Stimulated activated CD4-positive, alpha-beta T cell treated with anti-CD3 and anti-CD28 coated beads, Interleukin-4, amount 100 ng/mL, for 24 hours (primary cell): ENCODE measurements around the gene COL23A1.
"Not testable (repeated sequence)": the region's sequence is repeated elsewhere in the genome, so short reads cannot be mapped to it uniquely, and the experiment has no call there.

Experiments used
- DNase-seq: peaks from one replicate; pipeline ENCODE4 v3.0.0-alpha.2; 2020

COL23A1 gene

DNA sequence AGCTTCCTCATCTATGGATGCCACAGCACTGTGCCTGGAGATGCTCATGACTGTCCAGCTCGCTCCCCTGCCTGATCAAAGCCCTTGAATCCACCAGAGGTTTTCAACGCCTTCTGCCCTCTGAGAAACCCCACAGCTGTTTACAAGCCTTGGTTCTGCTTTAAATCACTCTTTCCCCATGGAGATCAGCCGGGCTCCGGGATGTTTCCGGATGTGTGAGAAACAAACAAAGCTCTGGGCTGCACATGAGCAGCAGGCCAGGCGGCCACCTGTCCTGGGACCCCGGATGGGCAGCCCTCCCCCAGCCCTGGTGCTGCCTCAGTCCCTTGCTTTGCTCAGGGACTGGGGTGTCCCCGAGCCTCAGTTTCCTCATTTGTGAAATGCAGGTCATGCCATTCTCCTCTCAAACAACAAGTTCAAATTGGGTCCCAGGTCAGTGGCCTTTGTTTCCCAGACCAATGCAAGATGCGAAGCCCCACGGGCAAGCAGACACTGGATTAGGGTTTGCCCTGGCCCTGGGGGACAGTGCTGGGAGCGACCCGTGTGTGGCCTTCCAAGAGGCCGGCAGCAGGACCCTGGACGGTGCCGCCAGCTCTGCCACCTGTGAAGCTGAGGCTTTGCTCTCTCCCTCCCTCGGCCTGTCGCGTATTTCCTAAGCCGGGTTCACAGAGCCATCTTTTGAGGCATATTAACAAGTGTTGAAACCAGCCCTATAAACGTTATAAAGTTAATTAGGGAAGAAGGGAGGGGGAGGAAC is 315.2 kb downstream of the COL23A1 start:
- no peak for DNase-seq

DNA sequence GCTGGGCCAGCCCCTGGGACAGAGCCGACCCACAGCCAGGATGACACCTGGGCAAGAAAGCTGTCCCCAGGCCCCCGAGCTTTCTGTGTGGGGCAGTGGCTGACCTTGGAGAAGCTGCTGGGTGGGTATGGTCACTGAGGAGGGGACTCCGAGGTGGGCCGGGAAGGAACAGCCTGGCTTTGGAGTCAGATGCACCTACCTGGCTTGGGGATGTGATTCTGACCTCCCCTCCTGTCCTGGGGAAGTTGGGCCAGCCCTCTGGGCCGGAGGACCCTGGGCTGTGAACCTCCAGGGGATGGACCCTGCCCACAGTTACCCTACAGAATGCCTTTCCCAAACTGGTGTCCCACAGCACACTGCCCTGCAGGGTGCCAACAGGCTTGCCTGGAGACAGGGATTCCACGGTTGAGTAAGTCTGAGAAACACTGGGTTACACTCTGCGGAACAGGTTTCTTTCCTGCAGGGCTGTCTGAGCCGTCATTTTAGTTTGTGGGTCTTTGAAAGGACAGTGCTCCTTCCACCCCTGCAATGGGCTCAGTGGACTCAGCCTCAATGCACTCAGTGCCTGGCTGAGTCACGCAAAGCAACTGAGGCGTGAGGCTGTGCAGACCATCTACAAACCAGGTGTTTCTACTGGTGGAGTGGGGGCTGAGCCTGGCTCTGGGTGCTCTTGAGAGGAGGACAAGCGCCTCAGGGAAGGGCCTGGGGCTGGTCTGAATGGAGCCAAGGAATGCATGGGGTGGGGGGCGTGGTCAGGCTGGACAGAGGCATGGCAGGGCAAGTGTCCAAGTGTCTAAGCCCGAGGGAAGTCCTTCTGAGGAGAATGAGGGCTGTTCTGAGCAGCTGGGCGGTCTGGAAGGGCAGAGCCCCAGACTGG is 316.3 kb downstream of the COL23A1 start:
- no peak for DNase-seq

DNA sequence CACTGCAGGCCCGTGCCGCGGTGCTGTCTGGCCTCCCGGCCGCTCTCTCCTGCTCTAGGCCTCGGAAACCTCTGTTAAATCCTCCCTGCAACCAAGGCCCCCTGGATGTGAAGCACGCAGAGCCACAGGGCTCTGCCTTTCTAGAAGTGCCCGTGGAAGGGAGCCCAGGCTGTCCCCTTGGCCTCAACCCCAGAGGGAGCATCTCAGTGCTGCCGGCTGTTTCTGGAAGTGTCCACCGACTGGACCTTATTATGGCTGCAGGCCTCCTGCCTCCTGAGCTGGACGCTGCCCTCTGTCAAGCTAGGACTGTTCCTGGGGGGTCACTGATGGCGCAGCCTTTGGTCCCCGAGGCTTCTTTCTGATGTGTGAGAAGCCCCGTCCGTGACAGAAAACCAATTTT is 317.2 kb downstream of the COL23A1 start:
- DNase-seq: no peak

DNA sequence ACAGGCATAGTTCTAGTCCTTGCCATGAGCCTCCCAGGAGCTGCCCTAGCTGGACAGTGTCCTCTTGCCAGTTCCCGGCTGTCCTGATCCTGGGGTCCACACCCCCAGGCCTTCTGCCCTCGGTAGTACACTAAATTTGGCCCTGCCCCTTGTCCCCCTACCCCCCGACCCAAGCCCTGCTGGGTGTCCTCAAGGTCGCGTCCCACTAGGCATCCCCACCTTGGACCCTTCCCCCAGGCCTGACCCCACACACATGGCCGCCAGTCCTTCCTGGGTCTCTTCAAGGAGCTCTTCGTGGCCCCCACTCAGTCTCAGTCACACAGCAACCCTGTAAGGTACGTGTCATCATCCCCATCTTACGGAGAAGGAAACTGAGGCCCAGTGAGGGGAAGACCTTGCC is 317.6 kb downstream of the COL23A1 start:
- DNase-seq: no peak

DNA sequence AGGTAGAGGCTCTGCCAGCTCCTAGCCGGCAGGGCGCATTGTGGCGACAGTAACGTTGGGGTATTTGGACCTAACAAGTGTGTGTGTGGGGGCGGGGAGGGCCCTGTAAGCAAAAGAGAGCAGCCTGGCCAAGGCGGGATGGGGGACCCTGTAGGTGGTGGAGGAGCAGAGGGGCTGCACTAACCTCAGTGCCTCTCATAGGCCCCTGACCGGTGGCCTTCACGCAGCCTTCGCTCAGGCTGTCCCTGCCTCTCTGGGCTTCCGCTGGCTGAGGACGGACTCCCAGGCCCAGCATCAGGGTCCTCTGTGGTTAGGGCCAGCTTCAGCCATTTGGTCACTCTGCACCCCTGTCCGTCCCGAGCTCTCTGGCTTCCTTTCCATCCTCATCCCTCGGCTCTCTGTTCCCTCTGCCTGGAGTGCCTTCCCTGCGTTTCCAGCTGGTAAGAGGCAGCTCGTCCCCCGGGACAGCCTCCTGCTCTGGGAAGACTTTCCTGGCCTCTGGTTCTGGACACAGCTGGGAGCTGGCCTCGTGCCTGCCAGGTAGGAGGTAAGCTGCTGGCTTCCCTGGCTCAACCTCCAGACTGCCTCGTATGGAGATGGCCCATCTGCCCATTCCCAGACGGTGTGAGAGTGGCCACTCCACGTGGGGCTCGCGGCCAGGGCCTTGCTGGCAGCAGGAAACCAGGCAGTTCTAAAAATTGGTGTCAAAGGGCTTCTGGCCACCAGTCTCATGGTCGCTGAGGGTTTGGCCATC is 318.3 kb downstream of the COL23A1 start:
- no peak for DNase-seq

DNA sequence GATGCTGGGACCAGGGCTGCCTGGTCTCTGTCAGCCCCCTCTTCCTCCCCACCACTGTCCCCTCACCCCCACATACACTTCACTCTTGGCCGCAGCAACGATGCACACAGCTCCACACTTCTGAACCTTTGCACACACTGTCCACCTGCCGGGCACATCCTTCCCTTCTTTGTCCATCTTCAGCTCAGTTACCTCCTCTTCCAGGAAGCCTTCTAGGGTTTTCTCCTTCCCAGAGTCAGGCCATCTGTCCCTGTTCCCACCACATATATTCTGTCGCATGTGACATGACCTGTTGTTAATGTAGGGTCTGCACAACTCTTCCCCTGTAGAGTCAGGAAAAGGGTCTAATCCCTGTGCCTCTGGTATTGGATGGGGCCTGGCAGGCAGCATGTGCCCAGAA is 319.0 kb downstream of the COL23A1 start:
- DNase-seq: no peak

DNA sequence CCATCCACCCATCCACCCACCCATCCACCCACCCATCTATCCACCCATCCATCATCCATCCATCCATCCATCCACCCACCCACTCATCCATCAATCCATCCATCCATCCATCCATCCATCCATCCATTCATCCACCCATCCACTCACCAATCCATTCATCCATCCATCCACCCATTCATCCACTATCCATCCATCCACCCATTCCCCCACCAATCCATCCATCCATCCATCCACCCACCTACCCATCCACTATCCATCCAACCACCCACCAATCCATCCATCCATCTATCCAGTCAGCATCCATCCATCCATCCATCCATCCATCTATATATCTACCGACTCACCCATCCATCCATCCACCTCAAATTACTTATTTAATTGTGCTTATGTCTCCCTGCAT is 320.7 kb downstream of the COL23A1 start:
- no peak for DNase-seq

DNA sequence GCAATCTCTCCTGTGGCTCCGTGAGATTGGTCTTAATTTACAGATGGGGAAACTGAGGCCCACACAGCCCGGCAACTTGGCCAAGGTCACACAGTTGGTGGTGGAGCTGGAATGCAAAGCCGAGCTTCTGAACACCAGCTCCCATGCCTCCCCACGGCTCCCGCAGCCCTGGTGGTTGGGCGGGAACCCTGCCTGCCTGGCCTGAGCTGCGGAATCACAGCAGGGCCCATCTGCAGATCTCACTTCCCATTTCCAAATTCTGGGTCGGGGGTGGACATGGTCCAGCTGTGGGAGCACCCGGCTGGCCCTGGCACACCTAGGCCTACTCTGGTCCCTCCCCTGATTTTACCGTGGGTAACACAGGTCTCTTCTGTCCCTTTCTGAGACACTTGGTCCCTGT is 322.3 kb downstream of the COL23A1 start:
- DNase-seq: no peak

DNA sequence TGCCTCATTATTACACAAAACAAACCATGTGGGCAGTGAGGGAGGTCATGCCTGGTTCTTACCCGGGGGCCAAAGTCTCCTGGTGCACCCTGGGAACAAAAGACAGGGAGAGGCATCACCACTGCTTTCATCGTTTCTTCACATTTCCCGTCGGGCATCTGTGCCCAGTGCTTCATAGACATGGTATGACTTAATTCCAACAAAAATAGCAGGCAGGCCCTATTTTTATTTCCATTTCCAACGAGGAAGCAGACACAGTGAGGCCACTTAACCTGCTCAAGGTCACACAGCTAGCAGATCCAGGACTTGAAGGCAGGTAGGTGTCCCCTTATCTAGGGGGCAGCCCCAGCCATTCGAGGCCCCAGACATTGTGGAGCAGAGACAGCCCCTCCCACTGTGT is 322.9 kb downstream of the COL23A1 start:
- DNase-seq: no peak

DNA sequence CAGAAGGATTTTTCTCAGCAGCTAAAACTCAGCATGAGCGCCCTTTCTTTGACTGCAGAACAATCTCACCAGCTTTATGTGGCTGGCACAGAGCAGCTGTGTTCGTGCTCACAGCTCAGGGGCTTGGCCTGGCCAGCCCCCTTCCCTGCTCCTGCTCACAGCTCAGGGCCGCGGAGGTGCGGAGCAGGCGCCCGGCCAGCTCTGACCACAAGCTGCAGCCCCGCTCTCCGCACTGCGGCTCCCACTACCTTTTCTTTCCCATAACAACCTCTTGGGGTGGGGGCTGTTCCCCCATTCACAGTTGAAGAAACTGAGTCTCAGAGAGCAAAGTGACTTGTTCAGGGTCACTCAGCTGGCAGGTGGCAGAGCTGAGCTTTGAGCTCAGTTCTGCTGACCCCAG is 323.6 kb downstream of the COL23A1 start:
- DNase-seq: no peak

DNA sequence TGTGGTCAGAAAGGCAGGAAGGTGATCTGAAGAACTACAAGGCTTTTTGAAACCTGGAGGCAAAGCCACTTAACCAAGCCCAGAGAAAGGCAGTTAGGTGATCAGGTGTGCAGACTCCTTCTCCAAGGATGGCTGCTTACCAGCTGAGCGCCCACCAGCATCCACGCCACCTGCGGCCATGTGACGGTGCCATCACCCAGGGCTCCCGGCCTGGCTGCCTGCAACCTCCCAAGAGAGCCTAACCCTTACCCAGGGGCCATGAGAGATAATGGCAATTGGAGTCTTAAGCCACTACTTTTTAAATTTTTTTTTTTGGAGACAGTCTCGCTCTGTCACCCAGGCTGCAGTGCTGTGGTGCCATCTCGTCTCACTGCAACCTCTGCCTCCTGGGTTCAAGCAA is 324.4 kb downstream of the COL23A1 start:
- DNase-seq: no peak

DNA sequence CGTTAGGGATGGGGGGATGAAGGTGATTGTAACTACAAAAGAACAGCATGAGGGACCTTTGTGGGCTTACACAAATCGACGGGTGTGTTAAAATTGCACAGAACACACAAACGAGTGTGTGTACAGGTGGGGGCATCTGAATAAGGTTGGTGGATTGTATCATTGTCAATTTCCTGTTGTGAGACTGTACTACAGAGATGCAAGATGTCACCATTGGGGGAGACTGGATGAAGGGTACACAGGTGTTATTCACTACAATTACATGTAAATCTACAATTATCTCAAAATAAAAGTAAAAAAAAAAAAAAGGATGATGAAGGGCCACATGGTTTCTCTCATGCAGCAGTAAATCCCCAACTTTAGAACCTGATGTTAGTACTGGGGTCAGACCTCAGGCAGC is 326.1 kb downstream of the COL23A1 start:
- DNase-seq: no peak

DNA sequence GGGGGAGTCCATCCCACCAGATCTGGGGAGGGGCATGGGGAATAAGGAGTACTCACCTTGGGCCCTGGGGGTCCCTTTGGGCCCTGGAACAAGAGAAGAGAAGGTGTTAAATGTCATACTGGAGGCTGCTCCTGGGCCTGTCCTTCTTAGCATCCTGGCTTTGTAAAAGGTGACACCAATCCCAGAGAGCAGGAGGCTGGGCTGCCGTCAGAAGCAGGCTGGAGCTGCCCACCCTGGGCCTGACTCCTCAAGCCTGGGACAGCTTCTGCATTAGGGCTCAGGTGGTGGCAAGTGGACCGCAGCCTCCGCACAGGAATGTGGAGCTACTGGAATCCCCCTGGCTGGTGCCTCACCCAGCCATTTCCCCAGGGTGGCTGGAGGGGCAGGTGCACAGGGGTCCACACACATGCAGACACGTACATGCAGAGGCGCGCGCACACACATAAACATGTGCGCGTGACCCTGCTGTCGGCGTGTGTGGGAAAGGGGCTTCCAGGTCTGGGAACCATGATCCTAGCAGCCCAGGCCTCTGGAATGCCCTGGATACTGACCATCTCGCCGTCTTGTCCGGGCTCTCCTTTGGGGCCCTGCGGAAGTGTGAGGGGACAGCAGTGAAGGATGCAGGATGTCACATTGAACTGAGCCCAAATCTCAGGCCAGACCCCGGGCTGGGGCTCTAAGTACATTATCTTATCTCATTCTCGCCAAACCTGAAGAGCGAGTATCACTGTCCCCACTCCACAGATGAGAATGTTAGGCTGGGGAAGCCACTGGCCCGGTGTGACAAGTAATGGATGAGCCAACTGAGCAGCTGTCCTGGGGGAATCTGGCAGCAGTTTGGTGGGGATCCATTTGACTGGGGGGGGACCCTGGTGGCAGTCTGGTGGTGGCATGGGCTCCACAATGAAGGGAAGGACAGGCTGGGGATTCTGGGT is 328.3 kb downstream of the COL23A1 start:
- DNase-seq: no peak

DNA sequence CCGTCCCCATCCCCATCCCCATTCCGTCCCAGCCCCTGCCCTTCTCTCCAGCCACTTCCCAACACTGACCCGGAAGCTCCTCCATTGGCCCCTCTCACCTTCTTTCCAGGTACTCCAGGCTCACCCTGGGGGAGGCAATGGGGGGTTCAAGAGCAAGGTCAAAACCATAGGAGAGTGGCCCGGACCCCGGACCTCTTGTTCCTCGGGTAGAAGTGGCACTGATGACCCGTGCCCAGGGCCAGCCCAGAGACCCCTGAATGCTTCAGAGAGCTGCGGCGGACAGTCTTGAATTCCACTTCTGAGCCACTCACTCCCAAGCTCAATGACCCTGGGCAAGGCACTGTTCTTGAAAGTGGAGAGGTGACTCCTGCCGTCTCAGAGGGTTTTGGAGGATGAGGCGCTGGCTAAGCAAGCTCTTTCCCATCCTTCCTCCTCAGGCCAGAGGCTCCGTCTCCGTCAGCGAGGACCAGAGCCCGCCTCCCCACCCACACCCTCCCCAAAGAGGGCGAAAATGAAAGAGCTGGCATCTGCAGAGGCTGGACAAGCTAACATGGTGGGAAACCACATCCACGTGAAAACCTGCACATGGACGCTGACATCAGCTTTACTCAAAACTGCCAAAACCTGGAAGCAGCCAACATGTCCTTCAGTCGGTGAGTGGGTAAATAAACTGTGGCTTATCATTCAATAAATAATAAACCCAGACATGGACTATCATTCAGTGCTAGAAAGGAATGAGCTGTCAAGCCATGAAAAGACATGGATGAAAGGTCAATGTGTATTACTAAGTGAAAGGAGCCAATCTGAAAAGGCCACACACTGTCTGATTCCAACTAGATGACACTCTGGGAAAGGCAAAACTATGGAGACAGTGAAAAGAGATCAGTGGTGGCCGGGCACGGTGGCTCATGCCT is 330.3 kb downstream of the COL23A1 start:
- DNase-seq: no peak

DNA sequence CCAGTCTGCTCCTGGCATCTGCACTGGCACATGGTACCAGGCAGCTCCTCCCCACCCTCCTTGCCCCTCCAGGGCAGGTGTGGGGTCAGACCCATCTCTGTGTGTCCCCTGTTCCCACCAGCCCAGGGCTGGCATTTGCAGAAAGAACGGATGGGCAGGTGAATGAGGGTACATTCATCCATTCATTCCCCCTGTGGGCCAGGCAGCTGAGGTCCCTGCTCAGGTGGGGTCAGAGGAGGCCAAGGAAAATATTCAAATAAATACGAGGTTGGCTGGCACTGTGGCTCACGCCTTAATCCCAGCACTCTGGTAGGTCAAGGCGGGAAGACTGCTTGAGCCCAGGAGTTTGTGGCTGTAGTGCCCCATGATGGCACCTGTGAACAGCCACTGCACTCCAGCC is 332.5 kb downstream of the COL23A1 start:
- DNase-seq: no peak

DNA sequence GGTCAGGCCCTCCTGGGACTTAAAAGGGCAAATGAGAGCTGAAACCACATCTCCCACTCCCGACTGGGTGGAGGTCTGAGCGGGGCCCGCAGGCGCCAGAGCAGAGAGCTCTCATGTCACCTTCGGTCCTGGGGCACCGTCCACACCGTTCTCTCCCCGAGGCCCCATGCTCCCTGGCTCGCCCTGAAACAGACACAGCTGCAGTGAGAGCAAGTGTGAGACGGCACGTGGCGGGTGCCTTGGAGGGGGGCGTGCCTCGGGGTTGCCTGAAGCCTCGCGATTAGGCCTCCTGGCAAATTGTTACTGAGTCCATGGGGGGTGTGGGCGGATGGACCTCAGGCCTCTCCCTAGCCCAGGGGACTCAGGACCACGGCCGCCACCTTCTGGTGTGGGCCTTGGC is 333.4 kb downstream of the COL23A1 start:
- no peak for DNase-seq

DNA sequence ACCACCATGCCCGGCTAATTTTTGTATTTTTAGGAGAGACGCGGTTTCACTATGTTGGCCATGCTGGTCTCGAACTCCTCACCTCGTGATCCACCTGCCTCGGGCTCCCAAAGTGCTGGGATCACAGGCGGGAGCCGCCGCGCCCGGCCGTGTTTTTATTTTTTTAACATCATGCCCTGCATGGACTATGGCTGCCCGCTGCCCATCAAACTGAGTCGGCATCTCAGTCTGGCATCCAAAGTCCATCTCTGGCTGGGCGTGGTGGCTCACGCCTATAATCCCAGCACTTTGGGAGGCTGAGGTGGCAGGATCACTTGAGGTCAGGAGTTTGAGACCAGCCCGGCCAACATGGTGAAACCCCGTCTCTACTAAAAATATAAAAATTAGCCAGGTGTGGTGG is 336.6 kb downstream of the COL23A1 start:
- DNase-seq: not testable (repeated sequence)

DNA sequence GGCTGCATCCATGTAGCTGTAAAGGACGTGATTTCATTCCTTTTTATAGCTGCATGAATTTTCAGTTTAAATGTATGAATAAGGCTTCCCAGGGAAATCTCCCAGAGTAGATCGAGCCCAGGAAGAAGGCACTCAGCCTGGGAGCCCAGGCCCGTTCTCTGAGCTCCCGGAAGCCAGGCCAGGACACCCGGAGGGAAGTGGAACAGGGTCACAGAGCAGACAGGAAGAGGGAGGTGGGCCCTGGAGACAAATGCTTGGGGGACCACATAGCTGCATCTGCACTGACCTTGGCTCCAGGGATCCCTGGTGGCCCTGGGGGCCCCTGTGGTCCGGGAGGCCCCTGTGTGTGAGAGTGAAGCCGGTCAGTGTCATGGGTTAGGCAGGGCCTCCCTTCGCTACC is 337.9 kb downstream of the COL23A1 start:
- DNase-seq: no peak

DNA sequence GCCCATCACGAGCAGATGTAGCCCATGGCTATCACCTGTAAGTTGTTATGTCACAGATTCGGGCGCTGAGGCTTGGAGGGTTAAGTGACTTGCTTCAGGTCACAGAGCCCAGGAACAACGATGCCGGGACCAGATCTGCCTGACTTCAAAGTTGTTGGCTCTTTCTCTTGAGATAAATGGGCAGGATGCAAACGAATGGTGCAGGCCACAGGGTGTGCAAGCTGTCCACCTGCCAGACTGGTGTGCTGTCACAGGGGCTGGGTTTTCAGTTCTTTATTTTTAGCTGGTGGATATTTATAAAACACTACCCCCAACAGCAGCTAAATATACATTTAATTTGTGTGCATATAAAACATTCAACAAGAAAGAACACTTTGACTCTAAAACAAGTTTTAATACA is 339.9 kb downstream of the COL23A1 start:
- no peak for DNase-seq

DNA sequence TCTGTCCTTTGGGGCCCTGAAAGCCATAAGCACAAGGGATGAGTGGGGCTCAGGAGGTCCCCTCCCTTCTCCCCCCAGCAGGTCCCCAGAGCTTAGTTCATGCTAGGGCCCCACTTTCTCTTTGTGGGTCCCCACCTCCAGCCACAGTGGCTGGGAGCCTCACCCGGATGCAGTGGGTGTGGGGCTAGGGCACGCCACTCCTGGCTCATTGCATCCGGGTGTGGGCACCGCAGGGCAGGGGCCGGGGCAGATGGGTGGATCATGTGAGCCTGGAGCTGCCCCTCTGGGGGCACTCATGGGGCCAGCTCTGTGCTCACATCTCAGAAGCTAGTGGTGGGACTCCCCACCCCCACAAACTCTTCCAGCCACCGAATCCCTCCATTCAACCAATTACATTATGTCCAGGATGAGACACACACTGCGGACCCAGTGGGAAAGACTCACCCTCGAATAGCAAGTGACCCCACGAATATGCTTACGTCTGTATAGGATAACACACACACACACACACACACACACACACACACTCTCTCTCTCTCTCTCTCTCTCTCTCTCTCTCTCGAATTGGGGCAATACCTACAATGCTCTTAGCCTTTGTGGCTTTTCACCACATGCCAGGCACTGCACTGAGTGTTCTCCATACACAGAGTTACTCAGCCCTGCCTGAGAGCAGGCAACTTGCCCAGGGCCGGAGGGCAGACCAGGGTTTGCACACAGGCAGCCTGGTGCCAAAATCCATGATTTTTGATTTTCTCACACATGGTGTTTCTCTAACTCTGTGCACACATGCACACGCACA is 340.8 kb downstream of the COL23A1 start:
- peak; percentile 16 for DNase-seq

DNA sequence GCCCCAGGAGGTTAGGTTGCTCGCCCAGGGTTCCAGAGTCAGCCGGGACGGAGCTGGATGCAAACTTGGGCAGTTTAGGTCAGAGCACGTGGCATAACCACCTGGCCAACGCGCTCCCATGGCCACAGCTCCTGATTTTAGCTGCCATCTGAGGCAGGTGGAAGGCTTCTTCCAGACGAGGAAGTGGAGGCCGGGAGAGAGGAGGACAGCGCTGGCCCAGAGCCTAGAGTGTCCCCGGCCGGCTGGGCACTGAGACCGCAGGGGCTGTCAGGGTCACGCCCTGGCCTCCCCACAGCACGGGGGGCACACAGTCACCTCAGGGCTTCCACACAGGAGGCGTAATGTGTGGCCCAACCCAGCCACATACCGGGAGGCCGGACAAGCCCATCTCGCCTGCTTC is 341.4 kb downstream of the COL23A1 start:
- no peak for DNase-seq
